Thyroid gland (tissue), 4 donors: ENCODE data around the gene MYOCOS. TPM values are rescaled to one million over a fixed set of nuclear protein-coding genes. Genes with fewer than 3 reads are reported as not detected.

Source experiments
- DNase-seq, 2 donors: peaks; one replicate each; pipeline ENCODE4 v3.0.0-alpha.2; 2019
- H3K27ac ChIP-seq, 3 donors: fragments of 200-600 bp; sonication (generic); 1 replicate in 2 of 3; 2 replicates in 1 of 3; pipeline ENCODE4 v1.5.1; 2016 to 2019; ENCODE audit warnings: mild to moderate bottlenecking in 1 of 3, moderate library complexity in 1 of 3
- H3K27me3 ChIP-seq: fragments of 200-600 bp; sonication (generic); one replicate; pipeline ENCODE4 v1.5.1; 2019
- H3K36me3 ChIP-seq, 2 donors: fragments of 200-600 bp; sonication (generic); one replicate each; pipeline ENCODE4 v1.5.1; 2016 to 2019
- H3K4me1 ChIP-seq, 2 donors: fragments of 200-600 bp; sonication (generic); one replicate each; pipeline ENCODE4 v1.5.1; 2017 to 2019
- H3K4me3 ChIP-seq, 3 donors: fragments of 200-600 bp; sonication (generic); replicated peaks in 1 of 3; 1 replicate in 2 of 3; 2 replicates in 1 of 3; pipeline ENCODE4 v1.5.1; 2016; ENCODE audit warnings: mild to moderate bottlenecking in 1 of 3
- H3K9me3 ChIP-seq: fragments of 200-600 bp; sonication (generic); one replicate; pipeline ENCODE4 v1.5.1; 2017
- CTCF ChIP-seq, 6 experiments: fragments of 200-600 bp in 3 of 6; fragments of 450-650 bp in 3 of 6; sonication (generic) in 3 of 6; IDR thresholded peaks; one replicate each; pipeline ENCODE4 v1.5.1; 2016 to 2019; ENCODE audit warnings: antibody characterized with exemption in 6 of 6, mild to moderate bottlenecking in 2 of 6, inconsistent platforms in 1 of 6, moderate library complexity in 1 of 6
- POLR2A ChIP-seq, 2 donors: fragments of 450-650 bp; IDR thresholded peaks; one replicate each; pipeline ENCODE4 v1.6.1; 2017; ENCODE audit warnings: antibody characterized with exemption in 2 of 2, mild to moderate bottlenecking in 2 of 2, moderate library complexity in 1 of 2
- WGBS, 2 donors: methylation state at CpG; one replicate each; pipeline ENCODE4 v1.1.5; 2017; 5-methylcytosine and 5-hydroxymethylcytosine counted together
- intact Hi-C: fragments of 100-400 bp; cut with DNase I; formaldehyde crosslinking; loops from one replicate; pipeline ENCODE4 v1.15.1; 2023
- total RNA-seq, 4 donors: library from RNA; depleted of rRNA; stranded (reverse); fragments of >200 nt; gene quantifications; one replicate each; pipeline ENCODE4 v1.2.3, GENCODE V29; 2016

Gene MYOCOS
- total RNA-seq, 4 donors from 2014 or later: 1.2 TPM; not detected in 3

GRCh38 chr1:171652234-171652822, 30.3 kb downstream of the MYOCOS start, which contains the start of gene MYOC:
Gene MYOC (minus strand): TSS chr1:171652688. CDS start chr1:171652611, 77 bp downstream.
- Histone ChIP-seq H3K27ac (no peak within 1 kb of the TSS), H3K36me3 (no peaks in the 10 kb centered on the region), H3K4me1 (no peaks in the 10 kb centered on the region), H3K4me3 (no peak within 1 kb of the TSS), H3K27me3 (no peaks in the 10 kb centered on the region), H3K9me3 (no peaks in the 10 kb centered on the region)
- TF ChIP-seq CTCF (IDR thresholded peaks at IDR 0.05): no peak
- TF ChIP-seq POLR2A (IDR thresholded peaks at IDR 0.05): no peak
- DNase-seq: no peak
- WGBS, 2 donors: 82 to 90% methylated on average over 7 of the region's 8 CpGs
- intact Hi-C loops: no loop called here

- Histone ChIP-seq H3K4me1 (no peaks in the 10 kb centered on the region), H3K4me3 (no peak overlapping the region), H3K27ac (peak overlapping the region in 1 of 3 donors; percentile 49), H3K36me3 (no peaks in the 10 kb centered on the region), H3K9me3 (no peaks in the 10 kb centered on the region), H3K27me3 (no peaks in the 10 kb centered on the region)
- TF ChIP-seq CTCF (IDR thresholded peaks at IDR 0.05) (no peak), POLR2A (IDR thresholded peaks at IDR 0.05) (no peak)
- DNase-seq: no peak
- intact Hi-C loops: no loop called here
- WGBS, 2 donors: 80 to 89% methylated on average over 1 of the region's 1 CpG
These were observed 31.8 kb downstream of the MYOCOS start for GRCh38 chr1:171653796-171654195.

- H3K27me3 ChIP-seq: no peaks in the 10 kb centered on the region
- no peaks in the 10 kb centered on the region for H3K9me3 ChIP-seq
- intact Hi-C loops: no loop called here
- no peaks in the 10 kb centered on the region for H3K4me1 ChIP-seq
- TF ChIP-seq POLR2A (IDR thresholded peaks at IDR 0.05) (no peak), CTCF (IDR thresholded peaks at IDR 0.05) (no peak)
- 73 to 74% methylated on average over 8 of the region's 8 CpGs for WGBS, 2 donors
- H3K27ac ChIP-seq: peak overlapping the region; percentile 4 to 49 (median 35)
- no peak for DNase-seq
- H3K4me3 ChIP-seq: no peak overlapping the region
- H3K36me3 ChIP-seq: no peaks in the 10 kb centered on the region
These were observed 32.3 kb downstream of the MYOCOS start for GRCh38 chr1:171654201-171654941.

GRCh38 chr1:171654942-171655745, 33.1 kb downstream of the MYOCOS start:
- Histone ChIP-seq H3K4me3 (no peak overlapping the region), H3K27me3 (no peaks in the 10 kb centered on the region), H3K27ac (peak overlapping the region; percentile 35 to 66 (median 49)), H3K9me3 (no peaks in the 10 kb centered on the region), H3K4me1 (no peaks in the 10 kb centered on the region), H3K36me3 (no peaks in the 10 kb centered on the region)
- intact Hi-C loops: no loop called here
- WGBS, 2 donors: 44 to 50% methylated on average over 24 of the region's 24 CpGs
- TF ChIP-seq CTCF (IDR thresholded peaks at IDR 0.05): peak in 5 of 6 experiments; percentile 13 to 59 (median 32)
- TF ChIP-seq POLR2A (IDR thresholded peaks at IDR 0.05): no peak
- peak; percentile 53 to 54 for DNase-seq
